ENCODE measurements around the gene PERM1. TPM values are rescaled to one million over a fixed set of nuclear protein-coding genes. Genes with fewer than 3 reads are reported as not detected.
A peak's percentile ranks its signal among the peaks of the same experiment; 100 is the strongest.

Gene PERM1
- total and polyA plus RNA-seq, 9 of the 15 experiments (the other 6 are each of a cell fraction or from before 2014, with no cell fraction given) = not detected

DNA sequence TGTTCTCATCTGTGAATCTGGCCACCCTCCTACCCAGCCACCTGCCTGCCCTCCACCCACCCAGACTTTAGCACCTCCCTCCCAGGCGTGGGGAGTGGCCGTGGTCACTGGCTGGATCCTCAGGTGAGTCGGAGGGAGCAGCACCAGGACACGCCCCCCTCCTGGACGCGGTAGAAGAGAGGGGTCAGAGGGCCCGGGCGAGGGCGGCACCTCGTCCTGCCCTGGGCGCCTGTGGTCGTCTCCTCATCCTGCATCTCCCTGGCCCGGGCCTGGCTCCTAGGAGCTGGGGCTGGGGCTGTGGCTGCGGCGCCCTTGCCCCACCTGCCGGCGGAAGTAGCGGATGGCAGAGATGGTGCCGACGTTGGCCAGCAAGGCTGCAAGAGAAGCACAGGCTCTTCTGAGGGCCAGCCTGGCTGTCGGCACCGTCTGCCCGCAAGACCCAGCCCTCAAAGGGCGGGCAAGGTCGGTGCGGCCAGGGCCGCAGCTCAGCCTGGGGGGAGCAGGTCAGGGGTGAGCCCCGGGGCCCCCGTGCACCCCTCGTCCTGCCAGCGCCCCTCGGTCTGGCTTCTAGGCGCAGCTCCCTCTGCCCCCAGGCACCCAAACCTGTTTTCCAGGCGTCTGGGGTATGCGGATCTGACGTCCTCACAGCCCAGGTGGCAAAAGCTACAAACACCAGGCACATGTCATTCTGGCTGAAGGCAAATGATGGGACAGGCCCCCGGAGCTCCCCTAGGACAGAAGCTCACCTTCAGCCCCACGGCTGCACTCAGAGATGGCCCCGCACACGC is 5.8 kb downstream of the PERM1 start (continued):
- TF ChIP-seq, protein P1, sequence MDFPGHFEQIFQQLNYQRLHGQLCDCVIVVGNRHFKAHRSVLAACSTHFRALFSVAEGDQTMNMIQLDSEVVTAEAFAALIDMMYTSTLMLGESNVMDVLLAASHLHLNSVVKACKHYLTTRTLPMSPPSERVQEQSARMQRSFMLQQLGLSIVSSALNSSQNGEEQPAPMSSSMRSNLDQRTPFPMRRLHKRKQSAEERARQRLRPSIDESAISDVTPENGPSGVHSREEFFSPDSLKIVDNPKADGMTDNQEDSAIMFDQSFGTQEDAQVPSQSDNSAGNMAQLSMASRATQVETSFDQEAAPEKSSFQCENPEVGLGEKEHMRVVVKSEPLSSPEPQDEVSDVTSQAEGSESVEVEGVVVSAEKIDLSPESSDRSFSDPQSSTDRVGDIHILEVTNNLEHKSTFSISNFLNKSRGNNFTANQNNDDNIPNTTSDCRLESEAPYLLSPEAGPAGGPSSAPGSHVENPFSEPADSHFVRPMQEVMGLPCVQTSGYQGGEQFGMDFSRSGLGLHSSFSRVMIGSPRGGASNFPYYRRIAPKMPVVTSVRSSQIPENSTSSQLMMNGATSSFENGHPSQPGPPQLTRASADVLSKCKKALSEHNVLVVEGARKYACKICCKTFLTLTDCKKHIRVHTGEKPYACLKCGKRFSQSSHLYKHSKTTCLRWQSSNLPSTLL (IDR thresholded peaks at IDR 0.05) = no peak
- peak; percentile 20; the same call in 1 of the 2 replicates for TF ChIP-seq RBFOX2 (IDR thresholded peaks at IDR 0.05; ENCODE audit: low read depth, low read length)
- TF ChIP-seq, protein P2, sequence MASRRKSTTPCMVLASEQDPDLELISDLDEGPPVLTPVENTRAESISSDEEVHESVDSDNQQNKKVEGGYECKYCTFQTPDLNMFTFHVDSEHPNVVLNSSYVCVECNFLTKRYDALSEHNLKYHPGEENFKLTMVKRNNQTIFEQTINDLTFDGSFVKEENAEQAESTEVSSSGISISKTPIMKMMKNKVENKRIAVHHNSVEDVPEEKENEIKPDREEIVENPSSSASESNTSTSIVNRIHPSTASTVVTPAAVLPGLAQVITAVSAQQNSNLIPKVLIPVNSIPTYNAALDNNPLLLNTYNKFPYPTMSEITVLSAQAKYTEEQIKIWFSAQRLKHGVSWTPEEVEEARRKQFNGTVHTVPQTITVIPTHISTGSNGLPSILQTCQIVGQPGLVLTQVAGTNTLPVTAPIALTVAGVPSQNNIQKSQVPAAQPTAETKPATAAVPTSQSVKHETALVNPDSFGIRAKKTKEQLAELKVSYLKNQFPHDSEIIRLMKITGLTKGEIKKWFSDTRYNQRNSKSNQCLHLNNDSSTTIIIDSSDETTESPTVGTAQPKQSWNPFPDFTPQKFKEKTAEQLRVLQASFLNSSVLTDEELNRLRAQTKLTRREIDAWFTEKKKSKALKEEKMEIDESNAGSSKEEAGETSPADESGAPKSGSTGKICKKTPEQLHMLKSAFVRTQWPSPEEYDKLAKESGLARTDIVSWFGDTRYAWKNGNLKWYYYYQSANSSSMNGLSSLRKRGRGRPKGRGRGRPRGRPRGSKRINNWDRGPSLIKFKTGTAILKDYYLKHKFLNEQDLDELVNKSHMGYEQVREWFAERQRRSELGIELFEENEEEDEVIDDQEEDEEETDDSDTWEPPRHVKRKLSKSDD (conservative IDR thresholded peaks at IDR 0.05; ENCODE audit: low read length) = no peak
- TF ChIP-seq, protein P3, sequence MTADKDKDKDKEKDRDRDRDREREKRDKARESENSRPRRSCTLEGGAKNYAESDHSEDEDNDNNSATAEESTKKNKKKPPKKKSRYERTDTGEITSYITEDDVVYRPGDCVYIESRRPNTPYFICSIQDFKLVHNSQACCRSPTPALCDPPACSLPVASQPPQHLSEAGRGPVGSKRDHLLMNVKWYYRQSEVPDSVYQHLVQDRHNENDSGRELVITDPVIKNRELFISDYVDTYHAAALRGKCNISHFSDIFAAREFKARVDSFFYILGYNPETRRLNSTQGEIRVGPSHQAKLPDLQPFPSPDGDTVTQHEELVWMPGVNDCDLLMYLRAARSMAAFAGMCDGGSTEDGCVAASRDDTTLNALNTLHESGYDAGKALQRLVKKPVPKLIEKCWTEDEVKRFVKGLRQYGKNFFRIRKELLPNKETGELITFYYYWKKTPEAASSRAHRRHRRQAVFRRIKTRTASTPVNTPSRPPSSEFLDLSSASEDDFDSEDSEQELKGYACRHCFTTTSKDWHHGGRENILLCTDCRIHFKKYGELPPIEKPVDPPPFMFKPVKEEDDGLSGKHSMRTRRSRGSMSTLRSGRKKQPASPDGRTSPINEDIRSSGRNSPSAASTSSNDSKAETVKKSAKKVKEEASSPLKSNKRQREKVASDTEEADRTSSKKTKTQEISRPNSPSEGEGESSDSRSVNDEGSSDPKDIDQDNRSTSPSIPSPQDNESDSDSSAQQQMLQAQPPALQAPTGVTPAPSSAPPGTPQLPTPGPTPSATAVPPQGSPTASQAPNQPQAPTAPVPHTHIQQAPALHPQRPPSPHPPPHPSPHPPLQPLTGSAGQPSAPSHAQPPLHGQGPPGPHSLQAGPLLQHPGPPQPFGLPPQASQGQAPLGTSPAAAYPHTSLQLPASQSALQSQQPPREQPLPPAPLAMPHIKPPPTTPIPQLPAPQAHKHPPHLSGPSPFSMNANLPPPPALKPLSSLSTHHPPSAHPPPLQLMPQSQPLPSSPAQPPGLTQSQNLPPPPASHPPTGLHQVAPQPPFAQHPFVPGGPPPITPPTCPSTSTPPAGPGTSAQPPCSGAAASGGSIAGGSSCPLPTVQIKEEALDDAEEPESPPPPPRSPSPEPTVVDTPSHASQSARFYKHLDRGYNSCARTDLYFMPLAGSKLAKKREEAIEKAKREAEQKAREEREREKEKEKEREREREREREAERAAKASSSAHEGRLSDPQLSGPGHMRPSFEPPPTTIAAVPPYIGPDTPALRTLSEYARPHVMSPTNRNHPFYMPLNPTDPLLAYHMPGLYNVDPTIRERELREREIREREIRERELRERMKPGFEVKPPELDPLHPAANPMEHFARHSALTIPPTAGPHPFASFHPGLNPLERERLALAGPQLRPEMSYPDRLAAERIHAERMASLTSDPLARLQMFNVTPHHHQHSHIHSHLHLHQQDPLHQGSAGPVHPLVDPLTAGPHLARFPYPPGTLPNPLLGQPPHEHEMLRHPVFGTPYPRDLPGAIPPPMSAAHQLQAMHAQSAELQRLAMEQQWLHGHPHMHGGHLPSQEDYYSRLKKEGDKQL (CRISPR knock-in tag; IDR thresholded peaks at IDR 0.05; ENCODE audit: borderline replicate concordance) = no peak
- TF ChIP-seq ETV5 (CRISPR knock-in tag; IDR thresholded peaks at IDR 0.05; ENCODE audit: low read depth) = 0 out of 2 replicates have a peak, but pooled peaks have one; percentile 35
- no peak for TF ChIP-seq KDM5B (IDR thresholded peaks at IDR 0.05; ENCODE audit: insufficient replicate concordance, low read depth, low read length)
- TF ChIP-seq, protein P4, sequence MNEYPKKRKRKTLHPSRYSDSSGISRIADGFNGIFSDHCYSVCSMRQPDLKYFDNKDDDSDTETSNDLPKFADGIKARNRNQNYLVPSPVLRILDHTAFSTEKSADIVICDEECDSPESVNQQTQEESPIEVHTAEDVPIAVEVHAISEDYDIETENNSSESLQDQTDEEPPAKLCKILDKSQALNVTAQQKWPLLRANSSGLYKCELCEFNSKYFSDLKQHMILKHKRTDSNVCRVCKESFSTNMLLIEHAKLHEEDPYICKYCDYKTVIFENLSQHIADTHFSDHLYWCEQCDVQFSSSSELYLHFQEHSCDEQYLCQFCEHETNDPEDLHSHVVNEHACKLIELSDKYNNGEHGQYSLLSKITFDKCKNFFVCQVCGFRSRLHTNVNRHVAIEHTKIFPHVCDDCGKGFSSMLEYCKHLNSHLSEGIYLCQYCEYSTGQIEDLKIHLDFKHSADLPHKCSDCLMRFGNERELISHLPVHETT (CRISPR knock-in tag; conservative IDR thresholded peaks at IDR 0.05 in 1 of 2, IDR thresholded peaks at IDR 0.05 in 1 of 2) = 0 out of 4 replicates have a peak, but pooled peaks of 1 of the 2 experiments have one; percentile 24
- TF ChIP-seq HDAC8 (tag; IDR thresholded peaks at IDR 0.05) = no peak
- no peak for TF ChIP-seq BMI1 (IDR thresholded peaks at IDR 0.05; ENCODE audit: low read length)
- no peak for TF ChIP-seq ZNF311 (CRISPR knock-in tag; IDR thresholded peaks at IDR 0.05)
- TF ChIP-seq ARID2 (IDR thresholded peaks at IDR 0.05) = no peak
- no peak for TF ChIP-seq TFE3 (CRISPR knock-in tag; IDR thresholded peaks at IDR 0.05)

All from K562 (cell line).